ENCODE results near the gene BNIP3.
"Not testable (repeated sequence)": the region's sequence is repeated elsewhere in the genome, so short reads cannot be mapped to it uniquely, and the experiment has no call there.

The BNIP3 gene

GRCh38 chr10:131929122-131929845 lies 52.4 kb downstream of the BNIP3 start:
- DNase-seq (ENCODE audit: low spot score): no peak

GRCh38 chr10:131928248-131929095 lies 53.3 kb downstream of the BNIP3 start:
- DNase-seq (ENCODE audit: low spot score): no peak

- no peak for DNase-seq (ENCODE audit: low spot score)
Measured at GRCh38 chr10:131926743-131927595, 54.8 kb downstream of the BNIP3 start.

GRCh38 chr10:131926253-131926652 lies 55.5 kb downstream of the BNIP3 start:
- DNase-seq (ENCODE audit: low spot score): no peak

GRCh38 chr10:131925716-131926115 lies 56.0 kb downstream of the BNIP3 start:
- no peak for DNase-seq (ENCODE audit: low spot score)

- DNase-seq (ENCODE audit: low spot score): no peak
Measured at GRCh38 chr10:131925011-131925649, 56.6 kb downstream of the BNIP3 start.

- no peak for DNase-seq (ENCODE audit: low spot score)
Measured at GRCh38 chr10:131923038-131923756, 58.5 kb downstream of the BNIP3 start.

- DNase-seq (ENCODE audit: low spot score): no peak
Measured at GRCh38 chr10:131921184-131921583, 60.5 kb downstream of the BNIP3 start.

GRCh38 chr10:131920693-131921092 lies 61.0 kb downstream of the BNIP3 start:
- no peak for DNase-seq (ENCODE audit: low spot score)

GRCh38 chr10:131920151-131920550 lies 61.6 kb downstream of the BNIP3 start:
- no peak for DNase-seq (ENCODE audit: low spot score)

- not testable (repeated sequence) for DNase-seq (ENCODE audit: low spot score)
Measured at GRCh38 chr10:131919461-131919860, 62.3 kb downstream of the BNIP3 start.
